HG02759 (cell line): ENCODE data around the gene PARD3.
"Not testable (repeated sequence)": the region's sequence is repeated elsewhere in the genome, so short reads cannot be mapped to it uniquely, and the experiment has no call there.

Experiments
- ATAC-seq: cut with Tn5 transposase; IDR thresholded peaks from one replicate; pipeline ENCODE4 v1.9.1; 2021; ENCODE audit warnings: mild to moderate bottlenecking, moderate library complexity; ENCODE audit not compliant: unreplicated experiment

The PARD3 gene

DNA sequence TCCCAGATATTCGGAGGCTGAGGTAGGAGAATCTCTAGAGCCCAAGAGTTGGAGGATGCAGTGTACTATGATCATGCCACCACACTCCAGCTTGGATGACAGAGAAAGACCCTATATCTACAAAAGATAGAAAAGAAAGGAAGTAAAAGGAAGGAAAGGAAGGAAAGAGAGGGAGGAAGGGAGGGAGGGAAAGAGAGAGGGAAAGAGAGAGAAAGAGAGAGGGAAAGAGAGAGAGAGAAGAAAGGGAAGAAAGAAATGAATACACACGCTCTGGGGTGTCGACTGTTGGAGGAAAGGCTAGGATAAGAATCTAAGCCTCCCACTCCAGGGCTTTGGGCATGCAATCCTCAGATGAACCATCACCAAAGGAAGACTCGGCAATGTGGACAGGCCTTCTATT, 69.9 kb downstream of the PARD3 start:
- ATAC-seq: no peak

DNA sequence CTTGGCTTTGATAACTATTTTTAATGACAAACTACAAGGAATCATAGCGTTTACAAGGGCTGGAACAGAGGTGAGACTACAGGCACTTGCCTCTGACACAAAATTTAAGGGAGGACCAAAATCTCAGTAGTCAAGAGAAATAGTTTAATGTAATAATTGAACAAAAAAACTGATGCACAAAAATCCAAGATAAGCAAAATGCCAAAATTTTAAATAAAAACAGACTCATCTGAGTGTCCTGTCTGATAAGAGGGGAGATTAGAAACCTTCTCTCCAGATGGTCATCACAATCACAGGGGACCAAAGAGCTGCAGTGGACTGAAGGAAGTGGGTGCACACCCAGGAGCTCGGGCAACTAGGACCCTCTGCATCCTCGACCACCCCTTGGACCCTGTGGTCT, 70.5 kb downstream of the PARD3 start:
- ATAC-seq: no peak

DNA sequence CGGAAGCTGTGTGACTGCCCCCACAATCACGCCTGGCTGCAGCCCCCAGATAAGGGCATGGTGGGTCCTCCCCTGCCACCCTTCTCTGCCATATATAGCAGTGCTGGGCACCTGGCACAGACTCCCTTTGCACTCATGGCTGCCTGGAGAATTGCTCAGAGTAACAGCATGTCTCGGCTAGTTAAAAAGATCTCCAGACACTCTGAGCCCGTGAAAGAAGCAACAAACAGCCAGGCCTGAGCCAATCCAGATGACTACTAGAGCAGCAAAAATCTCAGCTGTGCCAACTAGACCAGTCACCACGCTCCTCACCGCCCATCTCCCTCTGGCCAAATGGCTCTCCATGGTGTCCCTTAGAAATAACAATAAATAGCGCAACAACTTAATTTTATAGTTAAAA, 71.3 kb downstream of the PARD3 start:
- ATAC-seq: no peak

GRCh38 chr10:34742456-34742855, 72.6 kb downstream of the PARD3 start:
- ATAC-seq: no peak

- not testable (repeated sequence) for ATAC-seq
These were observed 74.0 kb downstream of the PARD3 start for GRCh38 chr10:34741087-34741486.

DNA sequence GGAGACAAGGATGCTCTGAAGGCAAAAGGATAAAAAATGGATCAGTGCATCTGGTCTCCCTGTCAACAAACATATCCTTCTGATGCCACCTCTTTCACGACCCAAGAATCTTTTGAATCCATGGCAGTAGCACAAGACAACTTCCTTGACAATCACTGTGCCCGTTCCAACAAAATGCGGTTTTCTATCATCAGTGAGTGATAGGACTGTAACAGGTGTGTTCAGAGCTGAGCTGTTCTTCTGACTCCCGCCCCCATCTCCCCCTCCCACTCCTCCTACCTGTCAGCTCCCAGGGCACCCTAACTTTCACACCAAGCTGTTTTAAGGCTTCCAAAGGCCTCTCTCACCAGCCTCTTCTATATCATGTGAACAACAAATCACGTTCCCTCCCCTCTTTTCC, 74.8 kb downstream of the PARD3 start:
- ATAC-seq: no peak

GRCh38 chr10:34739915-34740314, 75.2 kb downstream of the PARD3 start:
- no peak for ATAC-seq

DNA sequence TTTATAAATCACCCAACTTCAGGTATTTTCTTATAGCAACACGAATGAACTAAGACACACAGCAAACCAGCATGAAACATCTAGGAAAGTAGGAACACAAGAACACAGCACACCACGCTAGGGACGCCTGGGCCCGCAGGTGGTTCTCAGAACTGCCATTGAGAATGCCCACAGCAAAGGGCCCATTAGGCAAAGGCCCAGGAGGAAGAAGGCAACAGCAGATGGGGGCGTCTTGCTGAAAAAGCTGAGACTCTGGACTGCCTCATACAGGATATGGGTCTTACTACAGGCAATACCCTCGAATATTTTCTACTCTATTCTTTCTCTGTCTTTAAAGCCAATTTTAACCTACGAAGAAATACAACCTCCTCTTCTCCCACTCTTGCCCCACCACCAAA, 77.3 kb downstream of the PARD3 start:
- ATAC-seq: no peak

DNA sequence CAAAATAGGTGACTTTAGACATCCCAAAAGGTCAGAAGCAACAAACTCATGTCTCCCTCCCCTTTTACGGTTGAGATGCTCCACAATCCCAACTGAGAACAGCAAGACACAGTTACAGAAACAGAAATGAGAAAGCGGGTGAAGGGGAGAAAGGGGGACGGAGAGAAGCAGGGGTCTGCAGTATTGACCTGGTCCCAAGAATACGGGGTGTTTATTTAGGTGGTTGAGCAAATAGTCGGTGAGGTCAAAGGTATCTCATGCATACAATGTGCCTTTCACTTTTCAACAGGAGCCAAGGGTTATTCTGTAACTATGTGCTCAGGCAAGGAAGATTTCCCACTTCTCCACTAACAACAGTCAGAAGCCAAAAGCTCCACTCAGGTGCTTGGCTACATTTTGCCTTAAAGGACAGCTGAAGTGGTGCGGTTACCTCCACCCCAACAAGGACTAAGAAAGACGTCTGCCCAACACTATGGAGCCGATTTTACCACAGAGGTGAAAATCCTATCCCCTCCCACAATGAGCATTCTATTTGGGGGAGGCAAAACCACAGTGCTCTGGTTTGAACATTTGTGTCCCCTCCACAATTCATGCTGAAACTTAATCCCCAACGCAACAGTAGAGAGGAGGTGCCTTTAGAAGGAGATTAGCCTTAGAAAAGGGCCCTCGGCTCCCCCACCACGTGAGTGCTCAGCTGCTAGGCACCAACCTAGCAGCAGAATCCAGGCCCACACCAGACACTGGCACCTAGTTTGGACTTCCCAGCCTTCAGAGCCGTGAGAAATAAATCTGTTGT, 77.9 kb downstream of the PARD3 start:
- ATAC-seq: no peak

GRCh38 chr10:34734918-34735317, 80.2 kb downstream of the PARD3 start:
- ATAC-seq: no peak

GRCh38 chr10:34732926-34733325, 82.2 kb downstream of the PARD3 start:
- ATAC-seq: no peak

- no peak for ATAC-seq
These were observed 83.0 kb downstream of the PARD3 start for GRCh38 chr10:34731885-34732701.

- no peak for ATAC-seq
These were observed 83.9 kb downstream of the PARD3 start for GRCh38 chr10:34731213-34731612.

DNA sequence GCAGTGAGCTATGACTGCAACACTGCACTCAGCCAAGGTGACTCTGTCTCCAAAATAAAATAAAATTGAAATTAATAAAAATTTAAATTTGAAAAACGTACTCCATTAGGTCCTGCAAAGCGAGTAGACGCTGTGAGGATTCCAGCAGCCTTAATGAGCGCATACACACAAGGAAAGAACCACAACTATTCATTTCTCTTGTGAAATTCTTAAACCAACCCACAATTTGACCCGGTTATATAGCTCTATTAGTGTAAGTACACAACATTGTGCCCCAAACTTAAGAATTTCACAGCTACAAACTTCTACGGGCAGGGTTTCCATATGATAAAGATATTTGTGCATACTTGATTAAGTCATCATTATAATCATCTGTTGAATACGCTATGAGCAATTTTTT, 84.4 kb downstream of the PARD3 start:
- ATAC-seq: no peak

DNA sequence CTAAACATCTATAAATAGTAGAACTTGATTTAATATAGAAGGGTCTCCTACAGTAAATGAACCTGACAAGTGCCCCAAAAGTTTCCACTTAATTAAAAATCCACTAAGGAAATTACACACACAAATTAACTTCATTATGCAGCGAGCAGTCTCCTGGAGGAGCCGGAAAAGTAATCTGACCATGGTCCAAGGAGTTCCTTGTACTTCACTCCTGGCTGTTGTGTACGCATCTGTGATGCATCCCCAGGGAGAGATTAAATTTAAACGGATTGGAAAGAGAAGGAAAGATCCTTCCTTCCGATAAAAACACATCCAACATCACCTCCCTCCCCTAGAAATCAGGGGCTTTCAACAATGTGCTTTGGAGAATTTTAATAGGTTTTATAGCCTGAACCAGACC, 85.5 kb downstream of the PARD3 start:
- ATAC-seq: no peak

- ATAC-seq: no peak
These were observed 86.7 kb downstream of the PARD3 start for GRCh38 chr10:34728361-34728760.

- no peak for ATAC-seq
These were observed 87.5 kb downstream of the PARD3 start for GRCh38 chr10:34727595-34728033.

GRCh38 chr10:34726862-34727261, 88.2 kb downstream of the PARD3 start:
- ATAC-seq: no peak

GRCh38 chr10:34723750-34724149, 91.3 kb downstream of the PARD3 start:
- ATAC-seq: peak; percentile 64

- ATAC-seq: no peak
These were observed 92.7 kb downstream of the PARD3 start for GRCh38 chr10:34722404-34722803.

DNA sequence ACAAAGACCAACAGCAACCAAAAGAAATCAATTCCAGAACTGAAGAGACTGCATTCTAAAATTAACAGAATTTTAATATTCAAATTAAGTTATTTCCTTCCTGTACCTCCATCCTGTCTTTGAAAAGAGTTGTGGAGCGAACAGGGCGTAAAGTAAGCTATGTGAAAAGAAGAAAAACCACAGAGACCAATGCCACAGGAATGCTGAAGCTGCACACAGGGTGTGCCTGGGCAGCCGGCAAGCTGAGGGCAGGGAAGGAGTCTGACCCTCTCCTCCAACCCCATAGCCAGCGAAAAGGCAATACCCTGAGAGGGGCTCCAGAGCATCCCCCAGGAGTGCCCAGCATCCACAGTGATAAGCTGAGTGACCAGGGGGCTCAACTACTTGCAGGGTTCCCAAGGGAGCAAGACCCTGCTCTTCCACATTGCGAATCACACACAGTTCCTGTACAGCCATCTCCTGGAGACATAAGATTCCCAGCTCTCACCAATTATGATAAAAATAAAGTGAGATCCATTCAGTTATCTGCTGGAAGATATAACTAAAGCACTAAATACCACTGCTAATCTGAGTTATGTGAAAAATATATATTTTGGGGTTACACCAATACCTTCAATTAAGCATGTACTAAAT, 93.8 kb downstream of the PARD3 start:
- ATAC-seq: no peak

GRCh38 chr10:34719746-34720145, 95.3 kb downstream of the PARD3 start:
- ATAC-seq: no peak
